ENCODE measurements around the gene UBE2G2.

- no peak for TF ChIP-seq POLR2AphosphoS5 (IDR thresholded peaks at IDR 0.05; ENCODE audit: insufficient read depth, low read depth, low read length)
- no peak for TF ChIP-seq CTCF (IDR thresholded peaks at IDR 0.05; ENCODE audit: extremely low read depth in 1 of 2, insufficient read depth in 1 of 2, low read depth in 1 of 2, low read length in 2 of 2)
- no peak for TF ChIP-seq POLR2A (IDR thresholded peaks at IDR 0.05; ENCODE audit: low read depth, low read length)
Measured at GRCh38 chr21:44838951-44839350, 37.3 kb upstream of the UBE2G2 start.
